ENCODE data around the gene NT5C. TPM values are rescaled to one million over a fixed set of nuclear protein-coding genes. Genes with fewer than 3 reads are reported as not detected.

NT5C gene
- total RNA-seq, 2 experiments from 2014 or later = 14.1 to 16.1 TPM

- TF ChIP-seq CTCF (IDR thresholded peaks at IDR 0.05) = no peak
- Histone ChIP-seq H3K9me3 (ENCODE audit: control insufficient read depth in 1 of 2, insufficient read depth in 1 of 2, low read length in 2 of 2) (no peaks in the 10 kb centered on the region), H3K27me3 (ENCODE audit: control insufficient read depth in 1 of 2, insufficient read depth in 2 of 2, low read length in 2 of 2) (no peaks in the 10 kb centered on the region), H3K36me3 (ENCODE audit: insufficient read depth, low read length) (peaks cover 53% of the 10 kb centered on the region), H3K4me1 (ENCODE audit: insufficient read depth, low read length) (peaks cover 9% of the 10 kb centered on the region), H3K4me3 (ENCODE audit: low read length) (no peak overlapping the region), H3K27ac (ENCODE audit: low read depth in 1 of 2, low read length in 2 of 2) (no peak overlapping the region)
- Mint-ChIP-seq H3K4me1 (ENCODE audit: low read depth) (peaks cover 12% of the 10 kb centered on the region), H3K27me3 (no peaks in the 10 kb centered on the region), H3K27ac (no peak overlapping the region), H3K36me3 (ENCODE audit: low read depth) (peaks cover 55% of the 10 kb centered on the region), H3K4me3 (no peak overlapping the region), H3K9me3 (no peaks in the 10 kb centered on the region)
- ChIA-PET CTCF (interaction anchor here (2.1 to 3.5 kb wide), 2 partner anchors 15 to 25 kb away, joined by 6 to 9 read pairs; partner anchors contain the start of gene NT5C), POLR2A (no interaction called here)
- intact Hi-C loops (cut with DNase I, micrococcal nuclease) = no loop called here
- ATAC-seq (ENCODE audit: poor library complexity) = no peak
- DNase-seq = no peak
Observed at GRCh38 chr17:75146592-75146991, 15.1 kb upstream of the NT5C start.

- Histone ChIP-seq H3K9me3 (ENCODE audit: control insufficient read depth in 1 of 2, insufficient read depth in 1 of 2, low read length in 2 of 2) (no peaks in the 10 kb centered on the region), H3K4me1 (ENCODE audit: insufficient read depth, low read length) (peaks cover 15% of the 10 kb centered on the region), H3K27me3 (ENCODE audit: control insufficient read depth in 1 of 2, insufficient read depth in 2 of 2, low read length in 2 of 2) (no peaks in the 10 kb centered on the region), H3K27ac (ENCODE audit: low read depth in 1 of 2, low read length in 2 of 2) (no peak overlapping the region), H3K4me3 (ENCODE audit: low read length) (no peak overlapping the region), H3K36me3 (ENCODE audit: insufficient read depth, low read length) (peaks cover 55% of the 10 kb centered on the region)
- ATAC-seq (ENCODE audit: poor library complexity) (no peak), DNase-seq (no peak)
- no peaks in the 10 kb centered on the region for H3K27me3 Mint-ChIP-seq
- intact Hi-C loops (cut with DNase I, micrococcal nuclease) = no loop called here
- H3K4me1 Mint-ChIP-seq (ENCODE audit: low read depth) = peaks cover 26% of the 10 kb centered on the region
- no peaks in the 10 kb centered on the region for H3K9me3 Mint-ChIP-seq
- ChIA-PET CTCF (interaction anchor here (0.7 to 3.5 kb wide), 4 partner anchors 14 to 51 kb away, joined by 3 to 9 read pairs (median 4); partner anchors contain the start of gene NT5C), POLR2A (interaction anchor here (1.3 kb wide), 1 partner anchor 14 kb away, joined by 3 read pairs; no protein-coding TSS in a partner anchor)
- H3K36me3 Mint-ChIP-seq (ENCODE audit: low read depth) = peaks cover 61% of the 10 kb centered on the region
- no peak overlapping the region for H3K4me3 Mint-ChIP-seq
- no peak overlapping the region for H3K27ac Mint-ChIP-seq
- TF ChIP-seq CTCF (IDR thresholded peaks at IDR 0.05) = no peak
Observed at GRCh38 chr17:75144816-75145512, 13.4 kb upstream of the NT5C start.

GRCh38 chr17:75142236-75142971 is 10.9 kb upstream of the NT5C start:
- H3K9me3 ChIP-seq (ENCODE audit: control insufficient read depth in 1 of 2, insufficient read depth in 1 of 2, low read length in 2 of 2) = no peaks in the 10 kb centered on the region
- peaks cover 49% of the 10 kb centered on the region for H3K36me3 ChIP-seq (ENCODE audit: insufficient read depth, low read length)
- no peak for TF ChIP-seq CTCF (IDR thresholded peaks at IDR 0.05)
- peaks cover 15% of the 10 kb centered on the region for H3K4me1 ChIP-seq (ENCODE audit: insufficient read depth, low read length)
- peaks cover 42% of the 10 kb centered on the region for H3K36me3 Mint-ChIP-seq (ENCODE audit: low read depth)
- H3K27ac ChIP-seq (ENCODE audit: low read depth in 1 of 2, low read length in 2 of 2) = no peak overlapping the region
- H3K27me3 Mint-ChIP-seq = no peaks in the 10 kb centered on the region
- ChIA-PET CTCF (interaction anchor here (2.0 kb wide), 1 partner anchor 28 kb away, joined by 6 read pairs; no protein-coding TSS in a partner anchor), POLR2A (interaction anchor here (2.0 to 2.9 kb wide), 3 partner anchors 10 to 41 kb away, joined by 9 to 12 read pairs (median 11); partner anchors contain the start of genes JPT1, NT5C and SUMO2)
- no peak overlapping the region for H3K27ac Mint-ChIP-seq
- DNase-seq (no peak), ATAC-seq (ENCODE audit: poor library complexity) (no peak)
- peaks cover 16% of the 10 kb centered on the region for H3K4me1 Mint-ChIP-seq (ENCODE audit: low read depth)
- H3K4me3 Mint-ChIP-seq = no peak overlapping the region
- H3K4me3 ChIP-seq (ENCODE audit: low read length) = no peak overlapping the region
- no peaks in the 10 kb centered on the region for H3K27me3 ChIP-seq (ENCODE audit: control insufficient read depth in 1 of 2, insufficient read depth in 2 of 2, low read length in 2 of 2)
- no peaks in the 10 kb centered on the region for H3K9me3 Mint-ChIP-seq
- intact Hi-C loops (cut with DNase I, micrococcal nuclease) = no loop called here

All from CD4-positive, alpha-beta T cell (primary cell).